NCI-H2029 treated with DMSO at 0.1 percent for 48 hours (cell line): ENCODE results near the gene CKAP5.
"Not testable (repeated sequence)": the region's sequence is repeated elsewhere in the genome, so short reads cannot be mapped to it uniquely, and the experiment has no call there.

Experiments
- DNase-seq: peaks from one replicate; lab custom pipeline; 2025; lab: John Stamatoyannopoulos, UW

Gene CKAP5

DNA sequence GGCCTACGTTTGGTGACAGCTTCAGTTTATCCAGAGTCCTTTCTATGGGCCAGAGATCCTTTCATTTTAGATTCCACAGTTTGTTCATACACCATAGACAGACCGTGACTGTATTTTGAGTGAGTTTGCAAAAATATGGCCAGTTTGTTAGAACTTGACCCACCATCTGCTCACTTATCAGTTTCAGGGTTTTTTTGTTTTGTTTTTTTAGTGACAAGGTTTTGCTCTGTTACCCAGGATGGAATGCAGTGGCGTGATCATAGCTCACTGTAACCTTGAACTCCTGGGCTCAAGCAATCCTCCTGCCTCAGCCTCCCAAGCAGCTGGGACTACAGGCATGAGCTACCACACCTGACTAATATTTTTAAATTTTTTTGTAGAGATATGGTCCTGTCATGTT is 9.1 kb upstream of the CKAP5 start:
- DNase-seq, result no peak

DNA sequence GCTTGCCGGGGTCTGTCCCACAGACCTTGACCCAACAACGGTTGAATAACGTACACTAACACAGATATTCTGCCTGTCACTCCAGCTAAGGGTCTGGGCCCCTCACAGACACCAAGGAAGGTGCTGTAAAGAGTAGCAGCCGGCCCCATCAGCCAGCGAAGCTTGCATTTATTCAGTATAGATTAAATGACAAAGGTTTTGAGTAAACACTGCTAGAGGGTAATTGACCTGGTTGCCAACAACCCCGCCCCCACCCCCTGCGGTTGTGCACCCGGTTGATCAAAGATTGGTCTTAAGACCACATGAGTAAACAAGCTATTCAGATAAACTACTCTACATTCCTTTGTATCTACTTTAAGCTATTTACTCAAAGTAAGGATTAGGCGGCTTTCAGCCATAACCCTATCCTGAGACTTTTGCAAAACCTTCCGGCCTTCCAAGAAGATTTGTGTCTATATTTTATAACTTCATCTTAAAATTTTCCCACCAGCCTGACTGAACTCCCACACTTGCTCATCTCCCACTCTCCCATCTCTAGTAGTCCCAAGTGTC is 4.8 kb upstream of the CKAP5 start:
- DNase-seq, result no peak

DNA sequence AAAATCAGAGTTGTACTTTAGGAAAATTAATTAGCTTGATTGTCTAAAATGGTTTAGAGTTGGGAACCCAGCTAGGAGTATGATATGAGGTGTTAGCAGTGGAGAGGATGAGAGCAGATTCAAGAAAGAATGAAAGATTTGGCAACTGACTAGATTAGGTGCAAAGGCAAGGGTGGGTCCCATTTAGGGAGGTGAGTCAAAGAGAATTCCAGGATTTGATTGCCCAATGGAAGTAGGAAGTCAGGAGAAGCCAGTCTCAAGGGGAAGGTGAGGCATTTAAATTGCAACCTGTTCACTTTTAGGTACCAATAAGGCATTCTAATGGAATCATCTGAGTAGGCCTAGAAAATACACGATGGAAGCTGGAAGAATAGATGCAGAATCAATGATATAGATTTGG is 3.6 kb upstream of the CKAP5 start:
- no peak for DNase-seq

DNA sequence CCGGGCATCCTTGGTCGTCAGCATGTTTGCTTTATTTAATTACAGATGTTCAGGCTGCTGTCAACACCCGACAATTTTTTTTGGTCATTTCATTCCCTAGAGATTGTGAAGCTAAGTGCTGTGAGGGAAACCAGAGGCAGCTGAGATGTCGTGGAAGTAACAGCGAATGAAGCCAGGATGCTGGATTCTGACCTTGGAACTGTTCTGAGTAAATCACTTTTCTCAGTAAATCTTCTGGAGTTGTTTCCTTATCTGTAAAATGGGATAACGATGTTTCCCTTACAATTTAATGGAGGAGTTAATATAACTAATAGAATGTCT is 390 bp upstream of the CKAP5 start:
- no peak for DNase-seq

DNA sequence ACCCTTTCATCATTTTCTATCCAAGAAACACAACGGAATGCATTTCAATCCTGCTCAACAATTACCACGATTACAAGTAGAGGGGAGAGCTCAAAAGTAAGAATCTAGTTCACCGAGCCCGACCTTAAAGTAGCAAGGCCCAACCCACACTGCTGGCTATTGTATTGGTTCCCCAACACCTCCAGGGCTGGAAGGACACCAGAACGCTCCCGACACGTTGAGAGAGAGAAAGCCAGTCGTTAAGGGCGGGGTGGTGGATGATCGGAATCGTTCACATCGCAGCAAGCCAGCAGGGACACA is 690 bp downstream of the CKAP5 start:
- DNase-seq, result no peak

DNA sequence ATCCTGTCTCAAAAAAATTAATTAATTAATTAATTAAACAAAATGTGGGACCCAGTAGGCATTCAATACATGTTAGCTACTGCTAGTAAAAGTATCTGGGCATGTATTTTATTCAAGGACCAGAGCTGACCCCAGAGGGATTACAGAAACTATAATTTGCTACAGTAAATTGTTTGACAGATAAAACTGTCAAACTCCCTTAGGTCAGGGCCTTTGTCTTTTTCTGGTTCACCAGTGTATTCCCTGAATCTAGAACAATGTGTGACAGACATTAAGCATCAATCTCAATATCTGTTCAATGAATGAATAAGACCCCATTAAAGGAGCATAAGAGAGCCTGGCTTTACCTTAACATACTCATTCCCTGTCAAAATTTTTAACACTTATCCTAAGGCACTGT is 6.0 kb downstream of the CKAP5 start:
- DNase-seq, result no peak

DNA sequence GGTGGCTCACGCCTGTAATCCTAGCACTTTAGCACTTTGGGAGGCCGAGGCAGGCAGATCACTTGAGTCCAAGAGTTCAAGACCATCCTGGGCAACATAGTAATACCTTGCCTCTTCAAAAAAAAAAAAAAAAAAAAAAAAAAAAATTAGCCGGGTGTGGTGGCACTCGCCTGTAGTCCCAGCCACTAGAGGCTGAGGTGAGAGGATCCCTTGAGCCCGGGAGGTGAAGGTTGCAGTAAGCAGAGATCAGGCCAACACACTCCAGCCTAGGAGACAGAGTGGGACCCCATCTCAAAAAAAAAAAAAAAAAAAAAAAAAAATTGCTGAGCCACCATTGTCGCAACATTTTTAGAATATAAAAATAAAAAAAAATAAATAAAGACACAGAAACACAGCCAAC is 7.6 kb downstream of the CKAP5 start:
- DNase-seq, result no peak

DNA sequence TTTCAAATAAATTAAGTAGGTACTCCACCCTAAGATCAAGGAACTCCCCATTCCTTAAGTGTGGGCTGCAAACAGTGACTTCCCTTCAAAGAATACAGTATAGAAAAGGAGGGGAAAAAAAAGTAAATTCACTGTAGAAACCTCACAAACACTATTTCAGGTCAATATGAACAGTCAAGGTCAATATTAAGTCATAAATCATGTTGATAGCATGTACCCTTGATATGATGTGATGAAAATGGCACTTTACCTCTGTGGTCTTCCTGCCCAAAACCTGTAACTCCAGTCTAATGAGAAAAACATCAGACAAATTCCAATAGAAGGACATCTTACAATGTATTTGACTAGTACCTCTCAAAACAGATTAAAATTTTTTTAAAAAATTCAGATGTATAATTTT is 8.2 kb downstream of the CKAP5 start:
- no peak for DNase-seq

DNA sequence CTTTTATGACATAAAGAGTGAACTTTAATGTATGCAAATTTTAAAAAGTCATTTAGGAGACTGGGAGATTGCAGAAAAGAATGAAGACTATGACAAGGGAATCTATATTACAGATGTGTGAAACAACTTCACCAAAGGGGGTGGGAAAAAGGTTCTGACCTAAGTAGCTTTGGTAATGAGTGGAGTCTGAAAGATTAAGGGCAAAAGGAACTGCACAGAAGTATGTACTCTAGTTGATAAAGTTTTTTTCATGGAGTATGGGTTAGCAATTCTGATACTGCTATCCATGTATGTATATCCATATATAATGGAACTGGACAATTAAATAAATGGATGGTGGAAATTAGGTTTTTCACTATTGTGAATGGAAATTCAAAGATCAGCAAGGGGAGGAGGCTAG is 9.2 kb downstream of the CKAP5 start:
- DNase-seq, result no peak

DNA sequence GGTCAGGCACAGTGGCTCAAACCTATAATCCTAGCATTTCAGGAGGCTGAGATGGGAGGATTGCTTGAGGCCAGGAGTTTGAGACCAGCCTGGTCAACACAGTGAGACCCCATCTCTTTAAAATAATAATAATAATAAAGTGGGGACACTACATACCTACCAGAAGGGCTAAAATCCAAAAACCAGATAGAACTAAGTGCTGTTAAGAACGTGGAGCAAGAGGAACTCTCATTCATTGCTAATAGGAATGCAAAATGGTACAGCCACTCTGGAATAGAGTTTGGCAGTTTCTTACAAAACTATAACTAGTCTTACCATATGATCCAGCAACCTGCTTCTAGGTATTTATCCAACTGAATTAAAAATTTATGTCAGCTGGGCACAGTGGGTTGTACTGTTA is 9.6 kb downstream of the CKAP5 start:
- DNase-seq, result no peak

DNA sequence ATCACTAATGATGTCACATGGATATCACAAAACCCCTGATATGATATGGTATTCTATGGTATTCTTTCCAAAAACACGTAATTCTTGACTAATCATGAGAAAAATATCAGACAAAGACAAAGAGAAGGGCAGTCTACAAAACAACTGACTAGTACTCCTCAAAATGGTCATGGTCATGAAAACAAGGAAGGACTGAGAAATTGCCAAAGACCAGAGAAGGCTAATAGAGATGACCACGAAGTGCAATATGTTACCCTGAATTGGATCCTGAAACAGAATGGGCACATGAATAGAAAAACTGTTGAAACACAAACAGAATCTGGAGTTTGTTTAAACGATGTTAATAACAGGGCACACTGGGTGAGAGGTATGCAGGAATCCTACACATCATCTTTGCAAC is 10.2 kb downstream of the CKAP5 start:
- no peak for DNase-seq

DNA sequence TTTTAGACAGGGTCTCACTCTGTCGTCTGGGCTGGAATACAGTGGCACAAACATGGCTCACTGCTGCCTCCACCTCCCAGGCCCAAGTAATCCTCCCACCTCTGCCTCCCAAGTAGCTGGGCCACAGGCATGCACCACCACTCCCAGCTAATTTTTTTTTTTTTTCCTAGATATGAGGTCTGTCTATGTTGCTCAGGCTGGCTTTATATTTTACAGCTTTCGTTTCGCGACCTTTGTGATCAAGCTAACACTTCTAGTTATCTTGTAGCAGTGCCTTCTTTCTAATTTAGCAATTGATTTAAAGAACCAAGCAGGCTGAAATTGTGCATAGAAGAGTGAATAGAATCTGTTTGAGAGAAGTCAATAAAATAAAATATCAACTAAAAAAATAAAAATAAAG is 11.3 kb downstream of the CKAP5 start:
- no peak for DNase-seq

DNA sequence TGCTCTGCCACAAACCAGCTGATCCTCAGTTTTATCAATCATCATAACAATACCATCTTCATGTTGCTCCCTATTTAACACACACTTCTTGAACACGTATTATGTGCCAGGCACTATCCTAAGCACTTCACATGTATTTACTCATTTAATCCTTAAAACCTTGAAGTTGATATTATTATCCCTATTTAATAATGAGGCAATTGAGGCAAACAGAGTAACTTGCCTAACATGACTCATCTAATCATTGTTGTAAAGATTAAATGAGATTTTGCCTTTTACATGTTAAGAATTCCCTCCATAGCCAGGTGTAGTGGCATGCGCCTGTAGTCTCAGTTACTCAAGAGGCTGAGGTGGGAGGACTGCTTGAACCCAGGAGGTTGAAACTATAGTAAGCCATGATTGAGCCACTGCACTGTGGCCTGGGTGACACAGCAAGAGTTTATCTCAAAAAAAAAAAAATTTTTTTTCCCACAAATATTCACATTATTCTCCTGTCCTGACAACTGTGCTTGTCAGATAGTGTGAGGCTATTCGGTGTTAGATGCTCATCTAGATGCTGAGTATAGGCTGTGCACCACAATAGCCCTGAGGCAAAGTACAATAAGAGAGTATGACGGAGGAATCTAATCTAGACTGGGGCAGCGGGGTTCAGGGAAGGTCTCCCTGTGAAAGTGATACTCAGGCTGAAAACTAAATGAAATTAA is 13.4 kb downstream of the CKAP5 start:
- no peak for DNase-seq

DNA sequence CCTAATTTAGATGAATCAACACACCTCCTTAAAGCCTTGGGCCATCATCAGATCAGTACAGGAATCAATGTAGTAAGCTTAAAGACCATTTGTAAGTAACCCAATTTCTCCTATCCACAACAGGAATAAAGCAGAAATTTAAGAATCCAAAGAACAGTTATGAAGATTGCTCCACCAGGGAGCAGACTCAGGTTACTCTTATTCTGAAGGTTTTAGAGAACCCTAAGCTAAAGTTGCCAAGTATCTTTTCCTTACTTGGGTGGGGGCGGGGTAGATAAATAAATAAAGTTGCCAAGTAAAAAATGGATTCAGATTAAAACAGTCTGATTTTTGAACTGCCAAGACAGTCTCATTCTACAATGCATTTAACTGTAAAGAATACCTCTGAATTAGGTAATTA is 18.1 kb downstream of the CKAP5 start:
- DNase-seq, result no peak

DNA sequence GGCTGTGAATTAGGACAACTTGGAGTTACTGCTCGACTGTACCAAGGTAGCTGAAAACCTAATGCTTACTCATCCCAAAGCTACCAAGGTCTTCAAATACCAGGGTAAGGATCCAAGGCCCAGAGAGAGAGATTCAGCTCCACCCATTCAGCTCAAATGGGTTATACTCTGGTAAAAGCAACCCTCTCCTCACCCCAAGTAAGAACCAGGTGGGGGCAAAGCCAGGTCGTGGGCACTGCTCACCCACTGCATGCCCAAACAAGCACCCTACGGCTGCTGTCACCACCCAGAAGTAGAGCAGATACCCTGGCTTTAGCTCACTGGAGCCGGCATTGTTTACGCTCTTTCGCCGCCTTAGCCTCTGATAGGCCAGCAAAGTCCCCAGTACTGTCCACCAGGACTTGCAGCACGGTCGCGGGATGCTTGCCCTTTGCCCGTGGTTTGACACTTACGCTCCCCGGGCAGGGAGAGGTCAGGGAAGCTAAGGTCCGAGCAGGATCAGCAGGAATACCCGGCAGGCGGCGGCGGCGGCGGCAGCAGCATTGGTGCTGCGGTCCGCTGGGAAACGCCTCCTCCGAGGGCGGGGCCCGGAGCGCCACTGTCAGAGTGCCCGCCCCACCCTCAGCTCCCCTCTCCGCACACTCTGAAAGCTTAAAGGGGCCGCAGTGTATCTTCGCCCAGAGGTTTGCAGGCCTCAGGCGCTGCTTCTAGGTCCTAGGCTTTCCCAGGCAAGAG is 19.6 kb downstream of the CKAP5 start:
- DNase-seq, result peak; percentile 36

DNA sequence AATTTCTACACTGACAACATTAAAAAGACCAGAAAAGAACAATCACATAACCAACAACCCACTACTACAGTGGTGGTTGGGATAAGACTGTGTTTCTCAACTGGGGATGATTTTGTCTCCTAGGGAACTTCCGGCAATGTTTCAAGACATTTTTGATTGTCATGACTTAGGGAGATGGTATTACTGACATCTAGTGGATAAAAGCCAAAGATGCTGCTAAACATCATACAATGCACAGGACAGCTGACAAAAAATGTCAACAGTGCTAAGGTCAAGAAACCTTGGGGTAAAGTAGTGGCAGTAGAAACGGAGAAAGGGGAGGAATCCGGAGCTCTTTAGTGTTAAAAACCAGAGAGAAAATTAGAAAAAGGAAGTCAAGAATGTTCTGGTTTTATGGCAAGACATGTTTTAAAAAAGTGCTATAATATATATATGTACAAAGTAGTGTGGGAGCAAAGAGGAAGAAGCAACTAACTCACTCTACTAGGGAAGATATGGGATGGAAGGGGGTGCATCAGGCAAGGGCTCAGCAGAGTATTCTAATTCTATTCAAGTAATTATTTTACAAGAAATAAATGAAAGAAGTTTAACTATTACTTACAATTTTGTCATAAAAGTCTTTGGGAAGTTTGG is 37.2 kb downstream of the CKAP5 start:
- no peak for DNase-seq

DNA sequence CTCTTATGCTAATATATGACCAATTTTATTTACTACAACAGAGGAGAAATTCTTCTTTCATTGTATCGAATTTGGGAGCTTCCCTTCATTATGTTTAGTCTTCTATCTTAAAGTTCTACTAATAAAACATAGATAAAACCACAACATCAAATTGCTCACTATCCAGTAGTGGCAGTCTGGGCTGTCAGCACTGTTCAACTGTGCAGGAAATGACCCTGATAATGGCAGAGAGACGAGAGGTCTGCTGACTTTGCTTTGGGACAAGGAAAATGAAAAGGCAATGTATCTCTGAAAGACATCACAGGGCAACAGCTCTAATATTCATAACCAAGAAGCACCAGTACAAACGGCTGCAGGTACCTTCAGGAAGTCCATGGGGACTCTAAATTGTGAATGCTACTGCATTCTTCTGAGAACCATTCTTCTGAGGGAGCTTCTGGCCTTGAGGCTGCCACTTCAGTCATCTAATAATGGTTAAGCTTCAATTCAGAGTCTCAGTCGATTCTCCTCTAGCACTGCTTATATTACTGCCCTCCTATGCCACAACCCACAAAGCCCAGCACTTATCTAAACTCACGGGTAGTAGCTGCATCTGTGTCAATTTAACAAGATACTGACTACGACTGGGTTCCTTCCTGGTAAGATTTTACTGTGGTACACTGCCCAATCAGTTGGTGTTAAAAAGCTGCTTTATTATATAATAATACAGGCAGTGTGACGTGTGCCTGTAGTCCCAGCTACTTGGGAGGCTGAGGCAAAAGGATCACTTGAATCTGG is 44.2 kb downstream of the CKAP5 start:
- no peak for DNase-seq

DNA sequence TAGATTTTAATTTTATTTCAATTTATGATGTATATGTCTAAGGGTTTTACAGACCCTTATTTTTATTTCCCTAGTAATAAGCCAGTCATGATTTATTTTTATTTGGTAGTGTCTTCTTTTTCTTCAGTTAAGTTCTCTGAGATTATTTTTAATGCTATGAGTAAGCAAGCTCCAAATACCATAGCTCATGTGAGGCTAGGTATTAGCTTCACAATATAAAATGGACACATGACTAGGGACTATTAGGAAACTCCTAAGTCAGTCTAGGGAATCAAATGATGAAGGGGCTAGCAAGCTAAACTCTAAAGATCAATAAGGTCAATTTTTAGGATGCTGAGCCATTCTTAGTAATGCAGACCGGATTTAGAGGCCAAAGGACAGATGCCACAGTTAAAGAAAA is 45.9 kb downstream of the CKAP5 start:
- no peak for DNase-seq

DNA sequence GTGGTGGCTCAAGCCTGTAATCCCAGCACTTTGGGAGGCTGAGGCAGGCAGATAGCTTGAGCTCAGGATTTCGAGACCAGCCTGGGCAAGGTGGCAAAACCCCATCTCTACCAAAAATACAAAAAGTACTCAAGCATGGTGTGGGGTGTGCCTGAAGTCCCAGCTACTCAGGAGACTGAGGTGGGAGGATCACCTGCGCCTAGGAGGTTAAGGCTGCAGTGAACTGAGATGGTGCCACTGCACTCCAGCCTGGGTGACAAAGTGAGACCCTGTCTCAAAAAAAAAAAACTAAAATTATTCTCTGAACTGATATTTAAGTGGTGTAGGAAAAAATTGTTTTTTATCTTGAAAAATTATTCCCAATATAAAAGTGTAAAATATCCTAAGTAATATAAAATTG is 46.4 kb downstream of the CKAP5 start:
- not testable (repeated sequence) for DNase-seq

DNA sequence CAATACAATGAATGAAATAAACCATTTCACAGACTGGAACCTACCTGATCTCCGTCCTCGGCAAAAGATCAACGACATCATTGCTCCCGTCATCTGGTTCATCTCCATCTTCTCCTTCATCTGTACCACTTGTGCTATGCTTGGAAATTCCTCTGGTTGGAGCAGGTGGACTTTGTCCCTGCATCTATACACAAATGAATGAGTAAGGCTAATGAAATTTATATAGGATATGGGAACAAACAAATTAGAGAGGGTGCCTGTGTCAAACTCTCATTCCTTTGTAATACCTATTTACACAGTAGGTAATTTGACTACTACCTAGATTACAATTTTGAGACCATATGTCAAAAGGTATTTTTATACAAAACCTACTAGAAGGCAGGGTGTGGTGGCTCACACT is 67.7 kb downstream of the CKAP5 start:
- DNase-seq, result no peak

DNA sequence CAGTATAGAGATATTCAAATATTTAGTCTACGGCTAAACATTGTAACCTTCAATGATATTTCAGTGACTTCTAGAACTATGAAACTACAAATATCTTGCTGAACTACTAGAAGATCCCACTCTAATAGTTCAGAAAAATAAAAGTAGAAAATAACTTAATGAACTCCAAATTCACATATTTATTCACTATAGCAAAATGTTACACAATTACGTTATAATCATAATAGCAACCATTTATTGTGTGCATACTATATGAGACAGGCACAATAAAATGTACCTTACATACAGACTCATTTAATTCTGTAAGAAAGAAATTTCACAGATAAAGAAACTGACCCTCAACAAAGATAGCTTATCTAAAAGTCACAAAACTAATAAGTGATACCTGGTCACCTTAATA is 69.2 kb downstream of the CKAP5 start:
- DNase-seq, result no peak

DNA sequence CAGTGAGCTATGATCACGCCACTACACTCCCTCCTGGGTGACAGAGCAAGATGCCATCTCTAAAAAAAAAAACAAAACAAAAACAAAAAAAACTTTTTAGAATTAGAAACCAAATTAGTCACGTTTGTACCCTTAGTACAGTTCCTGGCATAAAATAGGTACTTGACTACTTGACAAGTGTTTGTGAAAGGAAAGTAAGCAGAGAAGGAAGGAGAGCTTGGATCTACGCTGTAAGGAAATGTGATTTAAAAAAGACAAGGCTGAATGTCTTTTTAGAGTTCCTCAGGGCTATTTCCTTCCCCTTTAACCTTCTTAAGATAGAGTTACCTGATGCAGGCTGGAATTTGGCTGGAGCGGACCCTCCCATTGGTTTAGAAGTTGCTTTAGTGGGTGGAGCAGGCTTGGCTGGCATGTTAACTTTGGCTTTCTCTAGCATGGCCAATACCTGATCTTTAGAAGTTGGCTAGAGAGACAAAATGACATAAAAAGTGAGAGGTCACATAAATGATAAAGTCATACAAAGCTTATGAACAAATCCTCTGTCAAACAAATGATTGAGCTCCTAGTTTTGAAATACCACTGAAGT is 76.4 kb downstream of the CKAP5 start:
- DNase-seq, result no peak
